Thoracic aorta endothelial cell (primary cell): Measurements from ENCODE around the gene KCNA4. TPM values are rescaled to one million over a fixed set of nuclear protein-coding genes. Genes with fewer than 3 reads are reported as not detected.

Experiments used
- total RNA-seq: library from RNA; depleted of rRNA; stranded (reverse); fragments of >200 nt; gene quantifications from 2 replicates; pipeline ENCODE4 v1.2.3, GENCODE V29; 2012

KCNA4 gene
- not detected in 2 replicates for total RNA-seq

GRCh38 chr11:30016588-30017363, at the start of gene KCNA4:
Gene KCNA4 (minus strand): TSS chr11:30017030. CDS start chr11:30012678, 4,352 bp downstream.

Other genes with a start within 250 kb of the KCNA4 start
- gene FSHB, start 214.0 kb upstream of the KCNA4 start, total RNA-seq = not detected in 2 replicates